Fibroblast of lung (primary cell): ENCODE data around the gene TSPAN31. TPM values are rescaled to one million over a fixed set of nuclear protein-coding genes. Genes with fewer than 3 reads are reported as not detected.

ENCODE experiments used
- DNase-seq, 2 donors: peaks; one replicate each; pipeline versions ENCODE4 v3.0.0 to v3.0.0-alpha.2; 2010; ENCODE audit warnings: low read depth in 2 of 2
- H2AFZ ChIP-seq: 2 replicates; pipeline ENCODE4 v1.5.1; 2012; ENCODE audit warnings: low read length, control low read depth, inconsistent platforms
- H3K27ac ChIP-seq: 2 replicates; pipeline ENCODE4 v1.5.1; 2011; ENCODE audit warnings: low read length, control low read depth; ENCODE audit not compliant: insufficient read depth
- H3K27me3 ChIP-seq: 2 replicates; pipeline ENCODE4 v1.5.1; 2011; ENCODE audit warnings: mild to moderate bottlenecking, low read length; ENCODE audit not compliant: control insufficient read depth, insufficient read depth
- H3K36me3 ChIP-seq: 2 replicates; pipeline ENCODE4 v1.5.1; 2011; ENCODE audit warnings: low read length; ENCODE audit not compliant: control insufficient read depth, insufficient read depth
- H3K4me1 ChIP-seq: 2 replicates; pipeline ENCODE4 v1.5.1; 2011; ENCODE audit warnings: low read length; ENCODE audit not compliant: control insufficient read depth, insufficient read depth; ENCODE audit errors: extremely low read depth
- H3K4me2 ChIP-seq: 2 replicates; pipeline ENCODE4 v1.5.1; 2011; ENCODE audit warnings: low read length, control low read depth; ENCODE audit not compliant: insufficient read depth; ENCODE audit errors: extremely low read depth
- H3K4me3 ChIP-seq, 4 experiments: fragments of 200-600 bp in 1 of 4; sonication (generic) in 1 of 4; replicated peaks in 1 of 4; 2 replicates each; pipeline ENCODE4 v1.5.1; 2011 to 2016; ENCODE audit warnings: low read length in 4 of 4, low read depth in 3 of 4, mild to moderate bottlenecking in 3 of 4, control low read depth in 2 of 4, inconsistent platforms in 1 of 4, mixed read lengths in 1 of 4; ENCODE audit not compliant: insufficient read depth in 1 of 4; ENCODE audit errors: control extremely low read depth in 1 of 4
- H3K79me2 ChIP-seq: 2 replicates; pipeline ENCODE4 v1.5.1; 2012; ENCODE audit warnings: mild to moderate bottlenecking, low read length, inconsistent platforms; ENCODE audit not compliant: control insufficient read depth, insufficient read depth
- H3K9ac ChIP-seq: 2 replicates; pipeline ENCODE4 v1.5.1; 2011; ENCODE audit warnings: mild to moderate bottlenecking, low read length, control low read depth; ENCODE audit not compliant: insufficient read depth
- H3K9me3 ChIP-seq: 2 replicates; pipeline ENCODE4 v1.5.1; 2012; ENCODE audit warnings: low read depth, low read length; ENCODE audit not compliant: control insufficient read depth, insufficient read depth
- H4K20me1 ChIP-seq: 2 replicates; pipeline ENCODE4 v1.5.1; 2011; ENCODE audit warnings: low read length; ENCODE audit not compliant: control insufficient read depth, insufficient read depth; ENCODE audit errors: extremely low read depth
- EZH2 ChIP-seq: IDR thresholded peaks from 2 replicates; pipeline ENCODE4 v1.5.1; 2012; ENCODE audit warnings: low read length, control low read depth, mild to moderate bottlenecking; ENCODE audit errors: missing control alignments
- polyA plus RNA-seq, 2 donors: library from polyadenylated mRNA; depleted of rRNA in 1 of 2; stranded (reverse) in 1 of 2; unstranded in 1 of 2; fragments of >200 nt; gene quantifications; 2 replicates each; pipeline ENCODE4 v1.2.1, GENCODE V29; 2011 to 2012; ENCODE audit warnings: missing spikeins in 1 of 2
- total RNA-seq: library from RNA; depleted of rRNA; stranded (reverse); fragments of >200 nt; gene quantifications from 2 replicates; pipeline ENCODE4 v1.2.1, GENCODE V29; 2014
- TF ChIP-seq, protein P1 (sequence below), 2 donors: IDR thresholded peaks in 1 of 2; conservative IDR thresholded peaks in 1 of 2; 1 replicate in 1 of 2; 2 replicates in 1 of 2; pipeline ENCODE4 v1.5.1; 2011 to 2012; ENCODE audit warnings: low read length in 2 of 2, control low read depth in 1 of 2, inconsistent platforms in 1 of 2, low read depth in 1 of 2, mild to moderate bottlenecking in 1 of 2

TSPAN31 gene
- total and polyA plus RNA-seq, 2 donors (not counting 1 experiment from before 2014, with no cell fraction given): 53.6 to 99.6 TPM

DNA sequence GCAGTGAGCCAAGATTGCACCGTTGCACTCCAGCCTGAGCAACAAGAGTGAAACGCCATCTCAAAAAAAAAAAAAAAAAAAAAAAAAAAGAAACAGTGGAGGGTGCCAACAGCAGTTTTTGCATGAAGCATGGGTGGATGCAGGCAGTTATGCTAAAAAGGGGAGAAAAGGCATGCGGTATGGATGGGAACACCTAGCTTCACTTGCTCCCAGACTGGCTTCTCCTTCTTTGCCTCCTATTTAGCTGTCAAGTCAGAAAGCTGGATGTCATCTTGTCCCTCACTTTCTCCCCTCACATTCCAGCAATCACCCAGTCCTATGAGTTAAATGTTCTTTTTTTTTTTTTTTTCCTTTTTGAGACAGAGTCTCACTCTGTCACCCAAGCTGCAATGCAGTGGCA lies 30.2 kb downstream of the TSPAN31 start:
- no peak for TF ChIP-seq EZH2
- TF ChIP-seq, protein P1, sequence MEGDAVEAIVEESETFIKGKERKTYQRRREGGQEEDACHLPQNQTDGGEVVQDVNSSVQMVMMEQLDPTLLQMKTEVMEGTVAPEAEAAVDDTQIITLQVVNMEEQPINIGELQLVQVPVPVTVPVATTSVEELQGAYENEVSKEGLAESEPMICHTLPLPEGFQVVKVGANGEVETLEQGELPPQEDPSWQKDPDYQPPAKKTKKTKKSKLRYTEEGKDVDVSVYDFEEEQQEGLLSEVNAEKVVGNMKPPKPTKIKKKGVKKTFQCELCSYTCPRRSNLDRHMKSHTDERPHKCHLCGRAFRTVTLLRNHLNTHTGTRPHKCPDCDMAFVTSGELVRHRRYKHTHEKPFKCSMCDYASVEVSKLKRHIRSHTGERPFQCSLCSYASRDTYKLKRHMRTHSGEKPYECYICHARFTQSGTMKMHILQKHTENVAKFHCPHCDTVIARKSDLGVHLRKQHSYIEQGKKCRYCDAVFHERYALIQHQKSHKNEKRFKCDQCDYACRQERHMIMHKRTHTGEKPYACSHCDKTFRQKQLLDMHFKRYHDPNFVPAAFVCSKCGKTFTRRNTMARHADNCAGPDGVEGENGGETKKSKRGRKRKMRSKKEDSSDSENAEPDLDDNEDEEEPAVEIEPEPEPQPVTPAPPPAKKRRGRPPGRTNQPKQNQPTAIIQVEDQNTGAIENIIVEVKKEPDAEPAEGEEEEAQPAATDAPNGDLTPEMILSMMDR (conservative IDR thresholded peaks at IDR 0.05 in 1 of 2, IDR thresholded peaks at IDR 0.05 in 1 of 2; ENCODE audit: low read depth in 1 of 2, low read length in 2 of 2): no peak
- no peak overlapping the region for H3K27ac ChIP-seq
- H3K27me3 ChIP-seq: no peaks in the 10 kb centered on the region
- H3K4me2 ChIP-seq: no peak overlapping the region
- no peak overlapping the region for H3K9ac ChIP-seq
- H3K9me3 ChIP-seq: no peaks in the 10 kb centered on the region
- H3K4me3 ChIP-seq: no peak overlapping the region
- H3K79me2 ChIP-seq: peaks cover 5% of the 10 kb centered on the region
- H4K20me1 ChIP-seq: no peaks in the 10 kb centered on the region
- no peak for DNase-seq
- peaks cover 7% of the 10 kb centered on the region for H3K4me1 ChIP-seq
- H2AFZ ChIP-seq: no peak overlapping the region
- H3K36me3 ChIP-seq: peaks cover 3% of the 10 kb centered on the region

- H3K36me3 ChIP-seq: peaks cover 3% of the 10 kb centered on the region
- H3K9me3 ChIP-seq: no peaks in the 10 kb centered on the region
- no peak for DNase-seq
- no peak overlapping the region for H2AFZ ChIP-seq
- TF ChIP-seq, protein P1 (conservative IDR thresholded peaks at IDR 0.05 in 1 of 2, IDR thresholded peaks at IDR 0.05 in 1 of 2; ENCODE audit: low read depth in 1 of 2, low read length in 2 of 2): no peak
- no peak for TF ChIP-seq EZH2
- no peak overlapping the region for H3K4me2 ChIP-seq
- H3K27ac ChIP-seq: no peak overlapping the region
- no peaks in the 10 kb centered on the region for H3K27me3 ChIP-seq
- peaks cover 5% of the 10 kb centered on the region for H3K79me2 ChIP-seq
- H3K4me3 ChIP-seq: no peak overlapping the region
- H4K20me1 ChIP-seq: no peaks in the 10 kb centered on the region
- H3K4me1 ChIP-seq: peaks cover 7% of the 10 kb centered on the region
- no peak overlapping the region for H3K9ac ChIP-seq
Measured at GRCh38 chr12:57775563-57776246, 30.9 kb downstream of the TSPAN31 start.

- Histone ChIP-seq H3K4me2 (no peak overlapping the region), H3K9ac (no peak overlapping the region), H3K9me3 (no peaks in the 10 kb centered on the region), H2AFZ (no peak overlapping the region), H3K4me3 (no peak overlapping the region), H4K20me1 (no peaks in the 10 kb centered on the region), H3K27me3 (no peaks in the 10 kb centered on the region), H3K79me2 (peaks cover 1% of the 10 kb centered on the region), H3K4me1 (peaks cover 2% of the 10 kb centered on the region), H3K27ac (no peak overlapping the region), H3K36me3 (peaks cover 1% of the 10 kb centered on the region)
- DNase-seq: no peak
- TF ChIP-seq, protein P1 (conservative IDR thresholded peaks at IDR 0.05 in 1 of 2, IDR thresholded peaks at IDR 0.05 in 1 of 2; ENCODE audit: low read depth in 1 of 2, low read length in 2 of 2): no peak
Measured at GRCh38 chr12:57776247-57776587, 31.4 kb downstream of the TSPAN31 start.
